Stomach smooth muscle (tissue), 2 donors: ENCODE data around the gene FCGR2B.
"Not testable (repeated sequence)": the region's sequence is repeated elsewhere in the genome, so short reads cannot be mapped to it uniquely, and the experiment has no call there.

ENCODE experiments used
- H3K27ac ChIP-seq: one replicate; pipeline ENCODE4 v1.7.0; 2013; ENCODE audit warnings: mild to moderate bottlenecking, low read length, inconsistent platforms
- H3K27me3 ChIP-seq, 2 donors: one replicate each; pipeline ENCODE4 v1.7.0; 2013; ENCODE audit warnings: low read length in 2 of 2; ENCODE audit not compliant: insufficient read depth in 2 of 2, control insufficient read depth in 1 of 2
- H3K36me3 ChIP-seq, 2 donors: one replicate each; pipeline ENCODE4 v1.7.0; 2013; ENCODE audit warnings: low read length in 2 of 2; ENCODE audit not compliant: control insufficient read depth in 2 of 2, insufficient read depth in 2 of 2
- H3K4me1 ChIP-seq: one replicate; pipeline ENCODE4 v1.7.0; 2013; ENCODE audit warnings: low read length; ENCODE audit not compliant: control insufficient read depth, insufficient read depth
- H3K4me3 ChIP-seq, 2 donors: one replicate each; pipeline ENCODE4 v1.7.0; 2013; ENCODE audit warnings: low read length in 2 of 2
- H3K9ac ChIP-seq, 2 donors: one replicate each; pipeline ENCODE4 v1.7.0; 2013; ENCODE audit warnings: low read length in 2 of 2, mild to moderate bottlenecking in 1 of 2
- H3K9me3 ChIP-seq, 2 donors: one replicate each; pipeline ENCODE4 v1.7.0; 2013; ENCODE audit warnings: low read length in 2 of 2; ENCODE audit not compliant: control insufficient read depth in 2 of 2
- donor health status: healthy.
- donor health status: Pancreatic carcinoma.

Gene FCGR2B

DNA sequence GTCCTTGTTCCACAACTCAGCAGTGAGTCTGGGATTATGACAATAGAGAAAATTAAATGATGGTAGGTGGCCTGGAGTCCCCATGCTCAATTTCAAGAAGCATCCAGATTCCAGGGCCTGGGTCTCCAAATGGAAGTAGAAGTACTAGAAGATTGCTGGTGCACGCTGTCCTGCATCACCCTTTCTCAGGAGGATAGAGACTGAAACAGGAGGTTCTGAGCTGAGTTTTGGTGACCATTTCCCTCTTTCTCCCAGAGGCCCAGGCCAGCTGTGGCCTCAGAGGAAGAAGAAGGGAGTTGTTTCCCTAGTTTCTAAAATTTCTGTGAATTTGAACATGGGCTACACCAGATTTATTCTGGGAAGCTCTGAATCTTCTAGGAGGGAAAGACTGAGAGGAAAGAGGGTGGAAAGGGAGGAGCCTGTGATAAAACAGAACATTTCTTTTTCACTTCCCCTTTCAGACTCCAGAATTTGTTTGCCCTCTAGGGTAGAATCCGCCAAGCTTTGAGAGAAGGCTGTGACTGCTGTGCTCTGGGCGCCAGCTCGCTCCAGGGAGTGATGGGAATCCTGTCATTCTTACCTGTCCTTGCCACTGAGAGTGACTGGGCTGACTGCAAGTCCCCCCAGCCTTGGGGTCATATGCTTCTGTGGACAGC is at the start of gene FCGR2B:
FCGR2B (plus strand) TSS at position 460 of the 656 bp plus-strand sequence; CDS start at position 559, 99 bp downstream.
- H3K4me3 ChIP-seq, H3K36me3 ChIP-seq, H3K9ac ChIP-seq, H3K4me1 ChIP-seq, H3K27ac ChIP-seq, H3K9me3 ChIP-seq, H3K27me3 ChIP-seq: not testable (repeated sequence)

DNA sequence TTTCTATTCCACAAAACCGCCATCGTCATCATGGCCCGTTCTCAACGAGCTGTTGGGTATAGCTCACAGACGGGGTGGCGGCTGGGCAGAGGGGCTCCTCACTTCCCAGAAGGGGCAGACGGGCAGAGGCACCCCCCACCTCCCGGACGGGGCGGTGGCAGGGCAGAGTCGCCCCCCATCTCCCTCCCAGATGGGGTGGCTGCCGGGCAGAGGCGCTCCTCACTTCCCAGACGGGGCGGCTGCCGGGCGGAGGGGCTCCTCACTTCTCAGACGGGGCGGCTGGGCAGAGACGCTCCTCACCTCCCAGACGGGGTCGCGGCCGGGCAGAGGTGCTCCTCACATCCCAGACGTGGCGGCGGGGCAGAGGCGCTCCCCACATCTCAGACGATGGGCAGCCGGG is 46.5 kb upstream of the FCGR2B start:
- H3K27ac ChIP-seq, H3K9me3 ChIP-seq, H3K36me3 ChIP-seq, H3K4me3 ChIP-seq, H3K9ac ChIP-seq, H3K4me1 ChIP-seq, H3K27me3 ChIP-seq: not testable (repeated sequence)

DNA sequence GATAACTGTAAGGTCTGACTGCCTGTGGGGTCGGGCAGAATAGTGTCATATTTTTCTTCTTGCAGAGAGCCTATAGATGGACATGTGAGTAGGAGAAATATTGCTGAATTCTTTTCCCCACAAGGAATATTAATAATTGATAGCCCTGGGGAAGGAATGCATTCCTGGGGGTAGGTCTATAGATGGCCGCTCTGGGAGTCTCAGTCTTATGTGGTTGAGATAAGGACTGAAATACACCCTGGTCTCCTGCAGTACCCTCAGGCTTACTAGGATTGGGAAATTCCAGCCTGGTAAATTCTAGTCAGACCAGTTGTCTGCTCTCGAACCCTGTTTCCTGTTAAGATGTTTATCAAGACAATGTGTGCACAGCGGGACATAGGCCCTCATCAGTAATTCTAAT is 44.4 kb upstream of the FCGR2B start:
- not testable (repeated sequence) for H3K9ac ChIP-seq, H3K4me3 ChIP-seq, H3K4me1 ChIP-seq, H3K27me3 ChIP-seq, H3K36me3 ChIP-seq, H3K27ac ChIP-seq, H3K9me3 ChIP-seq

DNA sequence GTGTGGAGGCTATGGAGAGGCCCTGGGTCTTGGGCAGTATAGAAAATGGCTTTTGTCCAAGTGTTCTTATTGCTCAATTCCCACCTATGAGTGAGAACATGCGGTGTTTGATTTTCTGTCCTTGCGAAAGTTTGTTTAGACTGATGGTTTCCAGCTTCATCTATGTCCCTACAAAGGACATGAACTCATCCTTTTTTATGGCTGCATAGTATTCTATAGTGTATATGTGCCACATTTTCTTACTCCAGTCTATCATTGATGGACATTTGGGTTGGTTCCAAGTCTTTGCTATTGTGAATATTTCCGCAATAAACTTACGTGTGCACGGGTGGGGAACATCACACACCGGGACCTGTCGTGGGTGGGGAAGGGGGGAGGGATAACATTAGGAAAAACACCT is 42.5 kb upstream of the FCGR2B start:
- H3K4me3 ChIP-seq, H3K27ac ChIP-seq, H3K36me3 ChIP-seq, H3K27me3 ChIP-seq, H3K4me1 ChIP-seq, H3K9ac ChIP-seq, H3K9me3 ChIP-seq: not testable (repeated sequence)

DNA sequence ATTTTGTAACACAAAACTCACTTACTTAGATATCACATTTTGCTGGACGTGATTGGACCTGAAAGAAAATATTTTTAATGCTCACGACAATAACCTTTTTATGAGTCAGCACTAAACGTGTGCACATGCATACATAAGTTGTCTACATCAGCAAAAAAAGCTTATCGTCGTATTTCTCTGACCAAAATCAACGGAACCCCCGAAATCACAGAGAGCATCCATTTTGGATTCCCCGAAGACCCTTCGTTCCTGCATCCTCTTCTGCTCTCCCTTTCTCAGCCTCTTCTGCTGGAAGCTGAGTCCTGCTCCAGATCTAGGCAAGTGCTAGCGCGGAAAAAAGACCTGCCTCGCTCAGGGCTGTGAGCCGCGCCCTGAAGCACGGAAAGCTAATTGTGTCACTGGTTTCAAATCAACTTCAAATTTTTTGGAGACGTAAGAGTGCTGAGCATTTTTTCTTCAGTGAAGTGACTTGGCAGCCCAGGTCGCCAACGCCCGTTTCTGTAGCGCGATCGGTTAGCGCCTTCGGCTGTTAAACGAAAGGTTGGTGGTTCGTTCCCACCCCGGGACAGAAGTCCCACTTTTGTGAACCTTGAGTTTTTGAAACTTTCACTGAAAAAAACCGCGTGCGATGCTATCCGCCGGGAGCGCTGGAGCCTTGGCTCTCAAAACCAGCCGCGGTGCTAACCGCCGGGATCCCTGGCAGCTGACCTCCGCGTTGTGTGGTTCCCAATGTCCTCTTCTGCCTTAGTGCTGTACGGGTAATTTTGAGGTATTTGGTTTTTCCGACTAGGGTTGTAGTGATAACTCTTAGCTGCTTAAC is 41.6 kb upstream of the FCGR2B start:
- H3K27me3 ChIP-seq, H3K9me3 ChIP-seq, H3K4me1 ChIP-seq, H3K27ac ChIP-seq, H3K9ac ChIP-seq, H3K36me3 ChIP-seq: not testable (repeated sequence)
- peak overlapping the region; percentile 43 to 64 for H3K4me3 ChIP-seq

- H3K4me1 ChIP-seq, H3K36me3 ChIP-seq, H3K27me3 ChIP-seq, H3K9ac ChIP-seq, H3K4me3 ChIP-seq, H3K27ac ChIP-seq, H3K9me3 ChIP-seq: not testable (repeated sequence)
Observed at GRCh38 chr1:161622054-161622453, 40.9 kb upstream of the FCGR2B start.

DNA sequence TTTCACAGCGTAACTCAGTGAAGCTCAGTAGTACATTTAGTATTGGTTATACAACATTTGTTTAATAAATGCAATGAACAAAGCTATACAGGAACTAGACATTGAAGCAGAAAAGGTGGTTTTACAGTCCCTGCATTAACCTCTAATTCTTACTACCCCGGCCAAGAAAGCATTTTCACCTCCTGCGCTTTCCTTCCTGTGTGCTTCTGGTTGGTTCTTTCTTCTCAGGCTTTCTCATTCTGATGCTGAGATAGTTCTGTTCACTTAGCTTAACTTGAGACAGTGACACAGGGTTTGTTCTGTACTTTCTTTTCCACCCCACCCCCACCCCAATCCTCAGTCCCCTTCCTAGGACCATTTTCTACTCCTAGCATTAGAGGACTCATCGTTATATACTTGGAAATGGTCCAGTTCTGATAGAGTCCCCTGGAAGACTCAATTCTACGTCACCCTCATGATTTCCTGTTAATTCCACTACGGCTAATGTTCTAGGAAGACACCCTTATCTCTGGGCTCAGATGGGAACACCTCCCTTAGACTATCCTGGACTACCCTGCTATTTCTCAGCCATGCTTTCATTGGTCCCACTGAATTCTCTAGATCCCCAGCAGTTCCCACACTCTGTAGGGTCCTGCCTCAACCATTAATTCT is 39.4 kb upstream of the FCGR2B start:
- not testable (repeated sequence) for H3K9ac ChIP-seq, H3K27me3 ChIP-seq, H3K9me3 ChIP-seq, H3K27ac ChIP-seq, H3K36me3 ChIP-seq, H3K4me3 ChIP-seq, H3K4me1 ChIP-seq

- not testable (repeated sequence) for H3K36me3 ChIP-seq, H3K27ac ChIP-seq, H3K4me1 ChIP-seq, H3K27me3 ChIP-seq, H3K9ac ChIP-seq, H3K9me3 ChIP-seq, H3K4me3 ChIP-seq
Observed at GRCh38 chr1:161624605-161625004, 38.3 kb upstream of the FCGR2B start.

GRCh38 chr1:161626445-161627146 is 36.3 kb upstream of the FCGR2B start:
- not testable (repeated sequence) for H3K36me3 ChIP-seq, H3K27me3 ChIP-seq, H3K9ac ChIP-seq, H3K4me1 ChIP-seq, H3K4me3 ChIP-seq, H3K27ac ChIP-seq, H3K9me3 ChIP-seq

- H3K4me1 ChIP-seq, H3K9me3 ChIP-seq, H3K9ac ChIP-seq, H3K27me3 ChIP-seq, H3K27ac ChIP-seq, H3K36me3 ChIP-seq, H3K4me3 ChIP-seq: not testable (repeated sequence)
Observed at GRCh38 chr1:161630128-161630742, 32.7 kb upstream of the FCGR2B start.
